Stimulated activated CD8-positive, alpha-beta memory T cell treated with anti-CD3 and anti-CD28 coated beads, Interleukin-15, amount 100 ng/mL, for 48 hours (primary cell): ENCODE measurements around the gene RTEL1.
A peak's percentile ranks its signal among the peaks of the same experiment; 100 is the strongest.
"Not testable (repeated sequence)": the region's sequence is repeated elsewhere in the genome, so short reads cannot be mapped to it uniquely, and the experiment has no call there.

Experiments used
- DNase-seq, 2 donors: peaks; one replicate each; pipeline ENCODE4 v3.0.0-alpha.2; 2020; ENCODE audit warnings: low read depth in 2 of 2

The RTEL1 gene

GRCh38 chr20:63628246-63628975, 29.7 kb upstream of the RTEL1 start:
- DNase-seq, result peak; percentile 64 to 66

DNA sequence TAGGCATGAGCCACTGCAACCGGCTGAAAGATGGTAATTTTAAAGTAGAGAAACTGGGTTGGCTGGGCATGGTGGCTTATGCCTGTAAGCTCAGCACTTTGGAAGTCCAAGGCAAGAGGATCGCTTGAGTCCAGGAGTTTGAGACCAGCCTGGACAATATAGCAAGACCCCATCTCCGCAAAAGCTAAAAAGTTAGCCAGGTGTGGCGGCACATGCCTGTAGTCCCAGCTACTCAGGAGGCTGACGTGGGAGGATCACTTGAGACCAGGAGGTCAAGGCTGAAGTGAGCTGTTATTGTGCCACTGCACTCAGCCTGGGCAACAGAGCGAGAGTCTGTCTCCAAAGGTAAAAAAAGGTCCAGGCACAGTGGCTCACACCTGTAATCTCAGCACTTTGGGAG, 27.2 kb upstream of the RTEL1 start:
- DNase-seq, result not testable (repeated sequence)

GRCh38 chr20:63631426-63631825, 26.7 kb upstream of the RTEL1 start:
- not testable (repeated sequence) for DNase-seq

DNA sequence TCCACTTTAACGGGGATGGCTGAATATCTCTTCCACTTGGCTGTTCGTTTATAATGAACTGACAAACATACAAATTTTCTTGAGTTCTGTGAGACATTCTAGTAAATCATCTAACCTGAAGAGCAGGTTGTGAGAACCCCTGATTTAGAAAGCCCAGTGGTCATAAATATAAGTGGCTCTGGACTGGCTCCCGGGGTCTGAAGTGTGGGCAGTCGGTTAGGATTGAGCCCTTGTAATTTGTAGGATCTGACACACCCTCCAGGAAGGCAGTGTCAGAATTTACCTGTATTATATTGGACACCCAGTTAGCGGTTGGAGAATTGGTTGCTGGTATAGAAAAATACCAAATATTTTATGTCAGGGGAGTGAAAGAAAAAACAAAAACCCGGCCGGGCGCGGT, 24.4 kb upstream of the RTEL1 start:
- DNase-seq, result no peak

- peak in 1 of 2 donors; percentile 58 for DNase-seq
Observed at GRCh38 chr20:63635431-63636141, 22.5 kb upstream of the RTEL1 start.

- DNase-seq, result no peak
Observed at GRCh38 chr20:63636752-63637628, 21.1 kb upstream of the RTEL1 start.

DNA sequence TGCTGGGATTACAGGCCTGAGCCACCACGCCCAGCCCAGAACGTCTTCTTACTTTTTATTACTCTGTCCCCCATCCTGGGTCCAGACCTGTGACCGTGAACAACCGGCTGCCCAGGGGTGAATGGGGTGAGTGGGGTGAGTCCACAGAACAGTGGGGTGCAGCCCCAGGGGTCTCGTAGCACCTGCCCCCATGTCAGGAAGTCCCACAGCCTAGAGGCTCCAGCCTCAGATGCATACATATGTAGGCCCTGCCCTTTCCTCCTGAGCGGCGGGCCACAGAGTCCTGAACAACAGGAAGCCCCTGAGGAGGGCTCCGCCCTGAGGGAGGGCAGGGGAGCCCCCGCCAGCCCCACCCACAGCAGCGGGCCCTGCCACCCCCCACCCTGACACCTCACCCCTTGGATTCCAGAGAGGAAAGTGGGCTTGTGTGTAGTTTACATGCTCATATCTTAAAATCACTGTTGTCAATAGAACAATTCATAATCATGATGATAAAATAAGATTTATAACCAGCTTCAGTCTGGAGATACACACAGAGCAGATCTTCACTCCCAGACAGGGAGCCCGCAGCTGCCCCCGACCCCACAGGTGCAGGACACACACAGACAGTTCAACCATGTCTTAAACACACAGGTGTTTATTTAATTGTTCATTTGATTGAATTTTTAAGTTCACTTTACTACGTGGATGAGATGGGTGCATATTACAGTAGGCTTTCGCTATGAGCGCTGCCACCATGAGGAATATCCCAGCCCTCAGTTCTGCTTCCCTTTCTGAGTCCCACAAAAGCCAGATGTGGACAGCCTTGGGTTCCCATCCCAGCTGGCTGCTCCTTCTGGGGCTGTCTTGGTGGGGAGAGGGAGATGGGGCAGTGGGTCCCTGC, 18.8 kb upstream of the RTEL1 start:
- peak; percentile 63 to 70 for DNase-seq

- DNase-seq, result no peak
Observed at GRCh38 chr20:63640086-63640485, 18.0 kb upstream of the RTEL1 start.

DNA sequence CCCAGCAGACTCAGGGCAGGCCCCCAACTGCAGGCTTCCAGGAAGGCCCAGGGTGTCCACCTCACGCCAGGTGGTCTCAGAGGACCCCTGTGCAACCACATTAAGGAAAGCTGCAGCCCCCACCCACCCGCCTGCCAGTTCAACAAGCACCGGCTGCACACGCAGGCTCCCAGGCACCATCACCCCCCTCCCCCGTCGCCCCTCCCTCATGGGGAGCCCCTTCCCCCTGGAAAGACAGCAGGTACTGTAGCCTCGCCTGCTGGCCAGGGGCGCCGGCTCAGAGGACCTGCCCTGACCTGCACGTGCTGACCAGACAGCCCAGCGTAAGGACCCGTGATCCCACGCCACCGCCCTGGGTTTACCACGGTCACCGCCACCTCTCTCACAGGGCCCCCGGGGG, 17.4 kb upstream of the RTEL1 start:
- not testable (repeated sequence) for DNase-seq

DNA sequence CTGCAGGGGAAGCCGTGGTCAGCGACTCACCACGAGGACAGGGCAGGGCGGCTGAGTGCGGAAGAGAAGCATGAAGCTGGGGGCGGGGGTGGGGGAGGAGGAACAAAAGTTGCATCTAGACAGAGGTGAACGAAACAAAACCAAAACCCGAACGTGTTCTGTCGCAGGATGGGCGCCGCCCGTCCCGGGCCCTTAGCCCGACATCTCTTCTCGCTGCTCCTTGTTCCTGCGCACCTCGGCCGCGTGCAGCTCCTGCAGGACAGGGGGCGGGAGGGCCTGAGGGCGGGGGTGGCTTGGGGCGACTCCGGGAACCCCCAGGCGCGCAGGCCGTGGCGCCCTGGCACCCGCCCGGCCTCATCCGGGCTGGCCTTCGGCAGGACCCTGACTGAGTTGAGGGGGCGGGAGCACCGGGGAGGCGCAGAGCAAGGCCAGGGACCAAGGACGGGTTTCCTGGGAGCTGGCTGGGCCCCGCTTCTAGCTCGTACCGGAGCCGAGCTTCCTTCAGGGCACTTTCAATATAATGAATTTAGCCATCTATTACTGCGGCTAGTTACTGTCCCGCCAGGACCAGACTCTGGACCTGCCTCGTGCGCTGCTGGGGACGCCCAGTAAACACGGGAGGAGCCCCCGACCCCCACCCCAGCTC, 16.8 kb upstream of the RTEL1 start:
- DNase-seq, result no peak

DNA sequence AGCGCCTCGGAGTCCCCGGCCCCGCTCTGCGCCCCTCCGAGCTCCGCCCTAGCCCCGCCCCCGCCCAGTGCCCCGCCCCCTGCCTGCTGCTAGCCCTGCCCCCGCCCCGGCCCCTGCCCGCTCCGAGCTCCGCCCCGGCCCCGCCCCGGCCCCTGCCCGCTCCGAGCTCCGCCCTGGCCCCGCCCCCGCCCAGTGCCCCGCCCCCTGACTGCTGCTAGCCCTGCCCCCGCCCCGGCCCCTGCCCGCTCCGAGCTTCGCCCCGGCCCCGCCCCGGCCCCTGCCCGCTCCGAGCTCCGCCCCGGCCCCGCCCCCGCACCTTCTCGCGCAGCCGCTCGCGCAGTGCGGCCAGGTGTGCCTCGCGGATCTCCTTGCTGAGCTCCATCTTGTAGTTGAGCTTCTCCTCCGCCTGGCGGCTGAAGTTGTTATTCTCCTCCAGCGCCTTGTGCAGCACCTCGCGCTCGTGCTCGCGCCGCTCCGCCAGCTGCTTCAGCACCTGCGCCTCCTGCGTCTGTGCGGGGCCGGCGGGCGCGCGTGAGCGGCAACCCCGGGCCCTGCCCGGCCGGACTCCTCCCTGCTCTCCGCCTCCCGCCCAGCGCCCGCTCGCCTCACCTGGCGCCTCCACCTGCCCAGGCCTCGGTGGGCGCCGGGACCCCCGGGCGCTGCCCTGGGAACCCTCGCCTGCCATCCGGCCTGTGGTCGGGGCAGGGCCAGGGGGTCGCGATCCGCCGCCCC, 16.2 kb upstream of the RTEL1 start:
- peak; percentile 92 to 94 for DNase-seq

- no peak for DNase-seq
Observed at GRCh38 chr20:63642527-63643247, 15.4 kb upstream of the RTEL1 start.

DNA sequence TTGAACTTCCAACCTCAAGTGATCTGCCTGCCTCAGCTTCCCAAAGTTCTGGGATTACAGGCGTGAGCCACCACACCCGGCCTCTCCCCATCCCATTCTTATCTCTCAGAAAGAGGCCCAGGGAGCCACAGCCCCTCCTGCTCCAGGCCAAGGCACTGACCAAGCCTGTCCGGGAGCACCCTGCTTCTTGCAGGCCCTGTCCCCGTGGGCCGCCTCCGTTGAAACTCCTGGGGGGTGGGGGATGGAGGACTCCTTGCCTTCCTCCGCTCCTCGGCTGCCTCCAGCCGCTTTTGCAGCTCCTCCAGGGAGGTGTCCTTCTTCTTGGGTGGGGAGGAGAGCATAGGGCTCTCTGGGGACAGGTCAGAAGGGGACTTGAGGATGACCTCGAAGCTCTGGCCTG, 14.6 kb upstream of the RTEL1 start:
- DNase-seq, result no peak

DNA sequence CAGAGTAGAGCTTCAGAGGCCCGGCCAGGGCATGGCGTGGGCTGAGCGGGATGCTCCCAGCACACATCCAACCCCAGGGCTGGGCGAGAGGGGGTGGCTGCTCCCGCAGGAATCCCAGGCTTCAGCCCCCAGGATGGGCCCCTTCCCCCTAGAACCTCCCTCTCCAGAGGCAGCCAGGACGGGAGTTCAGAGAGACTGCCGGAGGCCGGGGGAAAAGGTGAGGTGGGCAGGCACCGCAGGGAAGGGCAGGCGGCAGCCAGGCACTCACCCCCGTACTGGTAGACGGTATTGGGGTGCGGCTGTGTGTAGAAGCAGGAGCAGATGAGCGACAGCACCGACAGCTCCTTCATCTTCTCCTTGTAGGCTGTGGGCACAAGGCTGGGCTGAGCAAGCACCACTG, 14.2 kb upstream of the RTEL1 start:
- DNase-seq, result no peak

- no peak for DNase-seq
Observed at GRCh38 chr20:63645218-63645617, 12.9 kb upstream of the RTEL1 start.

GRCh38 chr20:63648190-63648589, 9.9 kb upstream of the RTEL1 start:
- no peak for DNase-seq

- no peak for DNase-seq
Observed at GRCh38 chr20:63648895-63649589, 9.1 kb upstream of the RTEL1 start.

GRCh38 chr20:63650486-63650885, 7.6 kb upstream of the RTEL1 start:
- DNase-seq, result not testable (repeated sequence)

DNA sequence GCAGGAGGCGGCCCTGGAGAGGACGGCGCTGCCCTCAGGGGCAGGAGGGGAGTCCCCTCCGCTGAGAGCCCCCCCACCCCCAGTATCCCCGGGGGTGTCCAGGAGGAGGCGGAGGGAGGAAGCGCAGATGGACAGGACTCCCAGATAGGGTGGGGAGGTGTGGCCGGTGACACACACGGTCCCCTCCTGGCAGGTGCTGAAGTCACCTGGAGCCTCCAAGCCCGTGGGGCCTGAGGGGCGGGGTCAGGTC, 6.2 kb upstream of the RTEL1 start:
- no peak for DNase-seq
